ENCODE data around the gene TRIM52.

Gene TRIM52

GRCh38 chr5:181260720-181261319 lies at the start of gene TRIM52:
TSS of gene TRIM52 (minus strand) at chr5:181261143. CDS start at chr5:181260813, 330 bp downstream.
- TF ChIP-seq USF1 (IDR thresholded peaks at IDR 0.05) (peak; percentile 48; the same call in 1 of the 2 replicates), NFIC (IDR thresholded peaks at IDR 0.05) (no peak), ZBTB7A (IDR thresholded peaks at IDR 0.05; ENCODE audit: low read depth) (peak; percentile 36; the same call in 1 of the 2 replicates), TAF1 (IDR thresholded peaks at IDR 0.05; ENCODE audit: low read depth) (peak; percentile 98), CREB1 (IDR thresholded peaks at IDR 0.05; ENCODE audit: low read depth) (peak; percentile 94), RAD21 (IDR thresholded peaks at IDR 0.05; ENCODE audit: low read depth) (no peak), EGR1 (IDR thresholded peaks at IDR 0.05) (no peak), FOXM1 (IDR thresholded peaks at IDR 0.05; ENCODE audit: borderline replicate concordance, low read depth) (no peak), EP300 (IDR thresholded peaks at IDR 0.05; ENCODE audit: borderline replicate concordance) (no peak), MAX (IDR thresholded peaks at IDR 0.05) (peak; percentile 85), TCF12 (IDR thresholded peaks at IDR 0.05; ENCODE audit: low read depth) (peak; percentile 44), REST (IDR thresholded peaks at IDR 0.05; ENCODE audit: low read depth) (no peak), TEAD4 (IDR thresholded peaks at IDR 0.05) (no peak), YY1 (IDR thresholded peaks at IDR 0.05; ENCODE audit: low read depth) (peak; percentile 77), CEBPB (IDR thresholded peaks at IDR 0.05) (no peak)

DNA sequence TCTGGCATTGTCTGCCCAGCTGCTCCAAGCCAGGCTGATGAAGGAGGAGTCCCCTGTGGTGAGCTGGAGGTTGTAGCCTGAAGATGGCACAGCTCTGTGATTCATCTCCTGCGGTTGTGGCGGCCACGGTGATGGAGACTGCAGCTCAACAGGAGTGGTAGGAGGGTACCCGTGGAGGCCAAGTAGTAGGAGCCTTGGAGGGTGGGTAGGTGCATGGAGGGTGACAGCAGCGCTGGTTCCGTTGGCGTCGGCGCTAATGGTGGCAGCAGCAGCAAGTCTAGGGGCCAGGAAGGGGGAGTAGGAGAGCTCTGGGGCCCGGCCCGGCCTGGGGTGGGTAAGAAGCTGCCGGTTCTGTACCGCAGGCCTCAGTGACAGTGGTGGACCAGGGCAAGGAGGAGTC lies 22.4 kb upstream of the TRIM52 start:
- TF ChIP-seq USF1 (IDR thresholded peaks at IDR 0.05) = no peak
- TF ChIP-seq FOXM1 (IDR thresholded peaks at IDR 0.05; ENCODE audit: borderline replicate concordance, low read depth) = no peak
- TF ChIP-seq TCF12 (IDR thresholded peaks at IDR 0.05; ENCODE audit: low read depth) = no peak
- TF ChIP-seq CEBPB (IDR thresholded peaks at IDR 0.05) = no peak
- no peak for TF ChIP-seq ZBTB7A (IDR thresholded peaks at IDR 0.05; ENCODE audit: low read depth)
- TF ChIP-seq TEAD4 (IDR thresholded peaks at IDR 0.05) = no peak
- TF ChIP-seq MAX (IDR thresholded peaks at IDR 0.05) = no peak
- TF ChIP-seq NFIC (IDR thresholded peaks at IDR 0.05) = no peak
- TF ChIP-seq EP300 (IDR thresholded peaks at IDR 0.05; ENCODE audit: borderline replicate concordance) = no peak
- TF ChIP-seq REST (IDR thresholded peaks at IDR 0.05; ENCODE audit: low read depth) = no peak
- no peak for TF ChIP-seq CREB1 (IDR thresholded peaks at IDR 0.05; ENCODE audit: low read depth)
- TF ChIP-seq YY1 (IDR thresholded peaks at IDR 0.05; ENCODE audit: low read depth) = no peak
- no peak for TF ChIP-seq EGR1 (IDR thresholded peaks at IDR 0.05)
- TF ChIP-seq TAF1 (IDR thresholded peaks at IDR 0.05; ENCODE audit: low read depth) = no peak
- no peak for TF ChIP-seq RAD21 (IDR thresholded peaks at IDR 0.05; ENCODE audit: low read depth)

DNA sequence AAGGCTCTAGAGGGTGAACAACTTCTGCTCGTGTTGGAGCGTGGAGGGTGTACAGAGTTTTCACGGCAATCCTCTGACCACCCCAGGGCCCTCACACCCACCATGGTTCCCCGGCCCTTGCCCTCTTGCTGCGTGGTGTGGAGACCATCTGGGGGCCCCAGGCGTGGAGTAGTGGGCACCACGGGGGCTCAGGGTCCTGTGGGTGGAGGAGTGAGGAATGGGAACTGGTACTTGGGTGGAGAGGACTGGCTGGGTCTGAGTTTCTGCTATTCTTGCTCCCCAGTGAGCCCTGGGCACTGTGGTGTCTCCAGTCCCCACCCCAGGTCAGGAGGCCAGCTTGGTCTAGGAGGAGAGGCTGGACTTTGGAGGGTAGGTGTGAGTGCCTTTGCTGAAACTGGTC lies 21.9 kb upstream of the TRIM52 start:
- no peak for TF ChIP-seq TEAD4 (IDR thresholded peaks at IDR 0.05)

DNA sequence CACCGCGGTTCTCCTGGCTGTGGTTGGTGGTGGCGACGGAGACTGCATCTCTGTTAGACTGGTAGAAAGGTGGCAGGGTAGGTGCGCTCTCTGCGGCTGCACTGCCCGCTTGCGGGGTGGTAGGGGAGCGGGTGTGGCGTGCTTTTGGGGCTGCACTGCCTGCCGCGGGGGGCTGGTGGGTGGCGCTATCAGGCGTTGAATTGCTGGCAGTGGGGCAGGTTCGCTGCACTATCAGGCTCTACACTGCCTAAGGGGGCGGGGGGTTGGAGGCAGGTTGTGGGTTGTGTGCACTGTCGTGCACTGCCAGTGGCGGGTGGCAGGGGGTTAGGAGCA lies 21.0 kb upstream of the TRIM52 start:
- TF ChIP-seq CREB1 (IDR thresholded peaks at IDR 0.05; ENCODE audit: low read depth) = no peak
- TF ChIP-seq ZBTB7A (IDR thresholded peaks at IDR 0.05; ENCODE audit: low read depth) = no peak
- no peak for TF ChIP-seq TEAD4 (IDR thresholded peaks at IDR 0.05)
- TF ChIP-seq CEBPB (IDR thresholded peaks at IDR 0.05) = no peak
- no peak for TF ChIP-seq NFIC (IDR thresholded peaks at IDR 0.05)
- no peak for TF ChIP-seq TCF12 (IDR thresholded peaks at IDR 0.05; ENCODE audit: low read depth)
- TF ChIP-seq USF1 (IDR thresholded peaks at IDR 0.05) = no peak

- no peak for TF ChIP-seq FOXM1 (IDR thresholded peaks at IDR 0.05; ENCODE audit: borderline replicate concordance, low read depth)
- TF ChIP-seq YY1 (IDR thresholded peaks at IDR 0.05; ENCODE audit: low read depth) = peak; percentile 87
- peak; percentile 62 for TF ChIP-seq TAF1 (IDR thresholded peaks at IDR 0.05; ENCODE audit: low read depth)
- no peak for TF ChIP-seq CEBPB (IDR thresholded peaks at IDR 0.05)
- TF ChIP-seq TCF12 (IDR thresholded peaks at IDR 0.05; ENCODE audit: low read depth) = 0 out of 2 replicates have a peak, but pooled peaks have one; percentile 41
- TF ChIP-seq CREB1 (IDR thresholded peaks at IDR 0.05; ENCODE audit: low read depth) = no peak
- TF ChIP-seq EGR1 (IDR thresholded peaks at IDR 0.05) = peak; percentile 48; the same call in 1 of the 2 replicates
- peak; percentile 90 for TF ChIP-seq MAX (IDR thresholded peaks at IDR 0.05)
Measured at GRCh38 chr5:181281077-181281983, 20.4 kb upstream of the TRIM52 start.

Data from Ishikawa (cell line).